ENCODE measurements around the gene KCNJ6. TPM values are rescaled to one million over a fixed set of nuclear protein-coding genes. Genes with fewer than 3 reads are reported as not detected.

Gene KCNJ6
- polyA plus RNA-seq, 1 of the 3 experiments (the other 2 are of a cell fraction): not detected

- TF ChIP-seq RXRA (IDR thresholded peaks at IDR 0.05; ENCODE audit: borderline replicate concordance, low read depth) (no peak), SIN3A (IDR thresholded peaks at IDR 0.05; ENCODE audit: borderline replicate concordance, low read depth, low read length) (no peak)
Observed at GRCh38 chr21:37886726-37887299, 29.4 kb downstream of the KCNJ6 start (continued).

- Histone ChIP-seq H3K9me3 (no peaks in the 10 kb centered on the region), H3K4me1 (ENCODE audit: control insufficient read depth in 1 of 2, insufficient read depth in 2 of 2, low read depth in 1 of 2, low read length in 1 of 2) (no peaks in the 10 kb centered on the region), H3K4me3 (ENCODE audit: low read depth in 2 of 2, low read length in 1 of 2) (no peak overlapping the region), H3K9me2 (no peaks in the 10 kb centered on the region), H3K79me2 (ENCODE audit: insufficient read depth) (no peaks in the 10 kb centered on the region), H3K4me2 (no peak overlapping the region), H2AFZ (ENCODE audit: low read depth) (no peak overlapping the region), H3K27me3 (ENCODE audit: insufficient read depth) (no peaks in the 10 kb centered on the region; the same call in 1 of the 2 replicates), H3K9ac (no peak overlapping the region), H3K36me3 (replicated peaks in 1 of 2; ENCODE audit: control insufficient read depth in 1 of 2, insufficient read depth in 2 of 2, low read length in 1 of 2) (no peaks in the 10 kb centered on the region), H3K27ac (ENCODE audit: low read depth in 2 of 2, low read length in 1 of 2) (no peak overlapping the region), H4K20me1 (ENCODE audit: insufficient read depth) (no peaks in the 10 kb centered on the region), H3F3A (replicated peaks; ENCODE audit: insufficient read depth) (no peaks in the 10 kb centered on the region)
- no peak for DNase-seq
- TF ChIP-seq FOXJ3 (CRISPR knock-in tag; IDR thresholded peaks at IDR 0.05) (no peak), GABPA (IDR thresholded peaks at IDR 0.05; ENCODE audit: low read depth) (no peak), USF2 (IDR thresholded peaks at IDR 0.05; ENCODE audit: borderline replicate concordance, low read depth, low read length) (no peak), RCOR1 (IDR thresholded peaks at IDR 0.05; ENCODE audit: low read length) (no peak), REST (IDR thresholded peaks at IDR 0.05; ENCODE audit: low read depth, low read length) (no peak), PBX3 (IDR thresholded peaks at IDR 0.05) (no peak), FOSL2 (IDR thresholded peaks at IDR 0.05; ENCODE audit: borderline replicate concordance, low read depth) (no peak), JUND (IDR thresholded peaks at IDR 0.05) (no peak), ZBTB33 (IDR thresholded peaks at IDR 0.05; ENCODE audit: borderline replicate concordance, low read depth) (no peak), FOXM1 (IDR thresholded peaks at IDR 0.05; ENCODE audit: low read depth) (no peak), TCF12 (IDR thresholded peaks at IDR 0.05) (no peak), MXI1 (IDR thresholded peaks at IDR 0.05; ENCODE audit: low read depth, low read length) (no peak), MEF2A (IDR thresholded peaks at IDR 0.05; ENCODE audit: borderline replicate concordance, low read depth) (no peak), USF1 (IDR thresholded peaks at IDR 0.05; ENCODE audit: borderline replicate concordance, low read depth) (no peak), SIN3A (IDR thresholded peaks at IDR 0.05; ENCODE audit: borderline replicate concordance, low read depth, low read length) (no peak), YY1 (IDR thresholded peaks at IDR 0.05; ENCODE audit: low read depth) (no peak), GATA2 (CRISPR knock-in tag; IDR thresholded peaks at IDR 0.05) (no peak), RXRA (IDR thresholded peaks at IDR 0.05; ENCODE audit: borderline replicate concordance, low read depth) (no peak), POLR2AphosphoS5 (IDR thresholded peaks at IDR 0.05; ENCODE audit: low read depth, low read length) (no peak)
- ChIA-PET CTCF (interaction anchor here (1.2 kb wide), 1 partner anchor 30 kb away, joined by 3 read pairs; no protein-coding TSS in a partner anchor), POLR2A (no interaction called here)
- WGBS (ENCODE audit: low lambda C conversion rate): 6% methylated on average over 1 of the region's 1 CpG
Observed at GRCh38 chr21:37886120-37886519, 30.1 kb downstream of the KCNJ6 start.
